GM18867 (cell line): ENCODE data around the gene COL15A1.

Experiments
- ATAC-seq: cut with Tn5 transposase; IDR thresholded peaks from one replicate; pipeline ENCODE4 v1.9.1; 2021; ENCODE audit warnings: mild to moderate bottlenecking, moderate library complexity; ENCODE audit not compliant: unreplicated experiment

The COL15A1 gene

GRCh38 chr9:99052815-99053715, 109.4 kb downstream of the COL15A1 start:
- no peak for ATAC-seq

- no peak for ATAC-seq
These were observed 110.9 kb downstream of the COL15A1 start for GRCh38 chr9:99054581-99054980.

- no peak for ATAC-seq
These were observed 111.7 kb downstream of the COL15A1 start for GRCh38 chr9:99055384-99055783.

GRCh38 chr9:99056186-99056585, 112.5 kb downstream of the COL15A1 start:
- no peak for ATAC-seq

- no peak for ATAC-seq
These were observed 113.4 kb downstream of the COL15A1 start for GRCh38 chr9:99056886-99057664.

GRCh38 chr9:99057665-99058625, 114.2 kb downstream of the COL15A1 start:
- ATAC-seq, result peak; percentile 90

- ATAC-seq, result peak; percentile 71
These were observed 115.5 kb downstream of the COL15A1 start for GRCh38 chr9:99058964-99059921.

- no peak for ATAC-seq
These were observed 116.9 kb downstream of the COL15A1 start for GRCh38 chr9:99060621-99061020.

GRCh38 chr9:99062549-99062948, 118.8 kb downstream of the COL15A1 start:
- no peak for ATAC-seq

- no peak for ATAC-seq
These were observed 119.8 kb downstream of the COL15A1 start for GRCh38 chr9:99063522-99063921.

- no peak for ATAC-seq
These were observed 122.9 kb downstream of the COL15A1 start for GRCh38 chr9:99066571-99066970.

GRCh38 chr9:99069075-99069474, 125.4 kb downstream of the COL15A1 start:
- no peak for ATAC-seq

GRCh38 chr9:99069546-99069945, 125.8 kb downstream of the COL15A1 start:
- ATAC-seq, result no peak

- ATAC-seq, result no peak
These were observed 127.0 kb downstream of the COL15A1 start for GRCh38 chr9:99070681-99071080.

- no peak for ATAC-seq
These were observed 127.8 kb downstream of the COL15A1 start for GRCh38 chr9:99071313-99072039.

GRCh38 chr9:99072040-99072394, 128.3 kb downstream of the COL15A1 start:
- ATAC-seq, result no peak

GRCh38 chr9:99073347-99073746, 129.6 kb downstream of the COL15A1 start:
- ATAC-seq, result no peak

GRCh38 chr9:99073985-99074901, 130.5 kb downstream of the COL15A1 start:
- no peak for ATAC-seq
